Upper lobe of left lung (tissue), 4 donors: ENCODE results near the gene UBASH3B.

Source experiments
- CTCF ChIP-seq, 6 experiments: fragments of 450-650 bp in 4 of 6; fragments of 200-600 bp in 2 of 6; sonication (generic) in 2 of 6; IDR thresholded peaks; one replicate each; pipeline ENCODE4 v1.5.1; 2016 to 2019; ENCODE audit warnings: antibody characterized with exemption in 6 of 6
- EP300 ChIP-seq, 4 donors: sonication (generic); formaldehyde crosslinking; IDR thresholded peaks; one replicate each; pipeline ENCODE4 v1.5.1; 2017; ENCODE audit warnings: antibody characterized with exemption in 4 of 4, control low read depth in 2 of 4
- POLR2A ChIP-seq, 4 donors: fragments of 450-650 bp; IDR thresholded peaks; one replicate each; pipeline ENCODE4 v1.5.1; 2016 to 2017; ENCODE audit warnings: antibody characterized with exemption in 4 of 4, mild to moderate bottlenecking in 2 of 4
- POLR2AphosphoS5 ChIP-seq, 2 donors: sonication (generic); formaldehyde crosslinking; IDR thresholded peaks; one replicate each; pipeline ENCODE4 v1.5.1; 2017; ENCODE audit warnings: antibody characterized with exemption in 2 of 2

GRCh38 chr11:122804796-122805195, 149.3 kb downstream of the UBASH3B start:
- TF ChIP-seq EP300 (IDR thresholded peaks at IDR 0.05), result no peak
- TF ChIP-seq POLR2A (IDR thresholded peaks at IDR 0.05), result no peak
- TF ChIP-seq CTCF (IDR thresholded peaks at IDR 0.05), result no peak
- no peak for TF ChIP-seq POLR2AphosphoS5 (IDR thresholded peaks at IDR 0.05)
